NB4 (cell line): ENCODE results near the gene DCLK1.

Source experiments
- CTCF ChIP-seq: IDR thresholded peaks from one replicate; pipeline ENCODE4 v1.5.1; 2012; ENCODE audit warnings: low read depth, low read length
- MAX ChIP-seq: IDR thresholded peaks from 2 replicates; pipeline ENCODE4 v1.6.1; 2011; ENCODE audit warnings: low read depth, low read length
- MYC ChIP-seq: IDR thresholded peaks from 2 replicates; pipeline ENCODE4 v1.6.1; 2011; ENCODE audit warnings: low read depth, low read length
- POLR2A ChIP-seq: IDR thresholded peaks from 2 replicates; pipeline ENCODE4 v1.6.1; 2011; ENCODE audit warnings: mild to moderate bottlenecking; ENCODE audit not compliant: insufficient read length; ENCODE audit errors: extremely low read depth

GRCh38 chr13:35936246-35936978 lies 194.8 kb downstream of the DCLK1 start:
- TF ChIP-seq POLR2A (no peak), CTCF (no peak), MAX (no peak), MYC (no peak)
